ENCODE results near the gene BHLHE40. TPM values are rescaled to one million over a fixed set of nuclear protein-coding genes. Genes with fewer than 3 reads are reported as not detected.

BHLHE40 gene
- polyA plus RNA-seq, 1 donor from 2014 or later = not detected

DNA sequence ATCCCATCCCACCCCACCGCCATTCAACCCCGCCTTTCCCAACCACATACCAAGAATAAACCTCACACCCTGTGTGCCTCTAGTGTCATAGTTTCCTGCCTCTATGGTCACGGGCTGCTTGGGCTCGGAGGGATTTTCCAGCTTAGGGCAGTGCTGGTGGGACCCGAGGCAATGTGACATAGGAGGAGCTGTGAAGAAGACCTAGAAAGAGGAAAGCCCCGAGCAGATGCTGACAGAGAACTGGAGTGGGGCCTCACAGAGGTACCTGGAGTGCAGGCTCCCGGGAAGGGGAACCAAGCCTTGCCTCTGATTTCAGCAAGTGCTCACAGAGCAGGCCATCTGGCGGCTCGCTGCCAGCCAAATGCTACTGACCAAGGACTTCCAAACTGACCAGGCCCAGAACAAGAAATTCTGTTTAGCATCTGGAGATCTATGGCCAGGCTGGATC lies 27.5 kb downstream of the BHLHE40 start:
- Histone ChIP-seq H4K20me1 (ENCODE audit: insufficient read depth) (no peaks in the 10 kb centered on the region), H3K9ac (ENCODE audit: low read length) (no peak overlapping the region), H3F3A (ENCODE audit: insufficient read depth, low read length, poor library complexity, severe bottlenecking) (no peaks in the 10 kb centered on the region), H3K4me2 (ENCODE audit: low read length) (no peak overlapping the region), H3K79me2 (replicated peaks; ENCODE audit: insufficient read depth, low read length) (no peaks in the 10 kb centered on the region), H3K36me3 (ENCODE audit: insufficient read depth, low read length) (no peaks in the 10 kb centered on the region), H2AFZ (ENCODE audit: low read depth, low read length) (no peak overlapping the region), H3K9me2 (ENCODE audit: insufficient read depth, low read length) (no peaks in the 10 kb centered on the region), H3K4me3 (ENCODE audit: low read length) (no peak overlapping the region), H3K9me3 (ENCODE audit: low read length) (no peaks in the 10 kb centered on the region), H3K27me3 (ENCODE audit: insufficient read depth, low read depth, low read length) (no peaks in the 10 kb centered on the region), H3K27ac (ENCODE audit: low read length) (no peak overlapping the region)
- TF ChIP-seq, protein P1, sequence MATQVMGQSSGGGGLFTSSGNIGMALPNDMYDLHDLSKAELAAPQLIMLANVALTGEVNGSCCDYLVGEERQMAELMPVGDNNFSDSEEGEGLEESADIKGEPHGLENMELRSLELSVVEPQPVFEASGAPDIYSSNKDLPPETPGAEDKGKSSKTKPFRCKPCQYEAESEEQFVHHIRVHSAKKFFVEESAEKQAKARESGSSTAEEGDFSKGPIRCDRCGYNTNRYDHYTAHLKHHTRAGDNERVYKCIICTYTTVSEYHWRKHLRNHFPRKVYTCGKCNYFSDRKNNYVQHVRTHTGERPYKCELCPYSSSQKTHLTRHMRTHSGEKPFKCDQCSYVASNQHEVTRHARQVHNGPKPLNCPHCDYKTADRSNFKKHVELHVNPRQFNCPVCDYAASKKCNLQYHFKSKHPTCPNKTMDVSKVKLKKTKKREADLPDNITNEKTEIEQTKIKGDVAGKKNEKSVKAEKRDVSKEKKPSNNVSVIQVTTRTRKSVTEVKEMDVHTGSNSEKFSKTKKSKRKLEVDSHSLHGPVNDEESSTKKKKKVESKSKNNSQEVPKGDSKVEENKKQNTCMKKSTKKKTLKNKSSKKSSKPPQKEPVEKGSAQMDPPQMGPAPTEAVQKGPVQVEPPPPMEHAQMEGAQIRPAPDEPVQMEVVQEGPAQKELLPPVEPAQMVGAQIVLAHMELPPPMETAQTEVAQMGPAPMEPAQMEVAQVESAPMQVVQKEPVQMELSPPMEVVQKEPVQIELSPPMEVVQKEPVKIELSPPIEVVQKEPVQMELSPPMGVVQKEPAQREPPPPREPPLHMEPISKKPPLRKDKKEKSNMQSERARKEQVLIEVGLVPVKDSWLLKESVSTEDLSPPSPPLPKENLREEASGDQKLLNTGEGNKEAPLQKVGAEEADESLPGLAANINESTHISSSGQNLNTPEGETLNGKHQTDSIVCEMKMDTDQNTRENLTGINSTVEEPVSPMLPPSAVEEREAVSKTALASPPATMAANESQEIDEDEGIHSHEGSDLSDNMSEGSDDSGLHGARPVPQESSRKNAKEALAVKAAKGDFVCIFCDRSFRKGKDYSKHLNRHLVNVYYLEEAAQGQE (IDR thresholded peaks at IDR 0.05; ENCODE audit: borderline replicate concordance) = no peak
- TF ChIP-seq, protein P2, sequence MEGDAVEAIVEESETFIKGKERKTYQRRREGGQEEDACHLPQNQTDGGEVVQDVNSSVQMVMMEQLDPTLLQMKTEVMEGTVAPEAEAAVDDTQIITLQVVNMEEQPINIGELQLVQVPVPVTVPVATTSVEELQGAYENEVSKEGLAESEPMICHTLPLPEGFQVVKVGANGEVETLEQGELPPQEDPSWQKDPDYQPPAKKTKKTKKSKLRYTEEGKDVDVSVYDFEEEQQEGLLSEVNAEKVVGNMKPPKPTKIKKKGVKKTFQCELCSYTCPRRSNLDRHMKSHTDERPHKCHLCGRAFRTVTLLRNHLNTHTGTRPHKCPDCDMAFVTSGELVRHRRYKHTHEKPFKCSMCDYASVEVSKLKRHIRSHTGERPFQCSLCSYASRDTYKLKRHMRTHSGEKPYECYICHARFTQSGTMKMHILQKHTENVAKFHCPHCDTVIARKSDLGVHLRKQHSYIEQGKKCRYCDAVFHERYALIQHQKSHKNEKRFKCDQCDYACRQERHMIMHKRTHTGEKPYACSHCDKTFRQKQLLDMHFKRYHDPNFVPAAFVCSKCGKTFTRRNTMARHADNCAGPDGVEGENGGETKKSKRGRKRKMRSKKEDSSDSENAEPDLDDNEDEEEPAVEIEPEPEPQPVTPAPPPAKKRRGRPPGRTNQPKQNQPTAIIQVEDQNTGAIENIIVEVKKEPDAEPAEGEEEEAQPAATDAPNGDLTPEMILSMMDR (IDR thresholded peaks at IDR 0.05; ENCODE audit: poor library complexity, severe bottlenecking) = no peak
- no peak for TF ChIP-seq EP300 (conservative IDR thresholded peaks at IDR 0.05; ENCODE audit: poor library complexity, severe bottlenecking)

DNA sequence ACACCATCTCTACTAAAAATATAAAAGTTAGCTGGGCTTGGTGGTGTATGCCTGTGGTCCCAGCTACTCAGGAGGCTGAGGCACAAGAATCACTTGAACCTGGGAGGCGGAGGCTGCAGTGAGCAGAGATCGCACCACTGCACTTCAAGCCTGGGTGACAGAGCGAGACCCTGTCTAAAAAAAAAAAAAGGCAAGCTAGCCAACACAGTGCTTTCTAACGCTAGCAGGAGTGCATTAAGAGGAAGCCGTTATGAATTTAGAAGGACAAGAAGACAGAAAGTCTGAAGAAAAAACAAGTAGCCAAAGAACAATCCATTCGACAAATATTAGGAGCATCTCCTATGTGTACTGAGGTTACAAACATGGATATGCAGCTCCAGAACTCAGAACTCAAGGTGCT lies 28.6 kb downstream of the BHLHE40 start:
- TF ChIP-seq EP300 (conservative IDR thresholded peaks at IDR 0.05; ENCODE audit: poor library complexity, severe bottlenecking) (no peak), RAD21 (conservative IDR thresholded peaks at IDR 0.05) (no peak), TAF1 (IDR thresholded peaks at IDR 0.05; ENCODE audit: low read depth) (no peak), POLR2AphosphoS5 (IDR thresholded peaks at IDR 0.05) (no peak), EZH2 (IDR thresholded peaks at IDR 0.05; ENCODE audit: borderline replicate concordance, insufficient read depth, low read length, poor library complexity, severe bottlenecking) (no peak), MXI1 (conservative IDR thresholded peaks at IDR 0.05; ENCODE audit: poor library complexity, severe bottlenecking) (no peak), SMC3 (conservative IDR thresholded peaks at IDR 0.05; ENCODE audit: poor library complexity) (no peak)
- TF ChIP-seq, protein P1 (IDR thresholded peaks at IDR 0.05; ENCODE audit: borderline replicate concordance) = no peak
- TF ChIP-seq, protein P2 (IDR thresholded peaks at IDR 0.05; ENCODE audit: poor library complexity, severe bottlenecking) = no peak
- Histone ChIP-seq H3K9me3 (ENCODE audit: low read length) (no peaks in the 10 kb centered on the region), H2AFZ (ENCODE audit: low read depth, low read length) (no peak overlapping the region), H3K27me3 (ENCODE audit: insufficient read depth, low read depth, low read length) (no peaks in the 10 kb centered on the region), H3K9me2 (ENCODE audit: insufficient read depth, low read length) (no peaks in the 10 kb centered on the region), H3K4me3 (ENCODE audit: low read length) (no peak overlapping the region), H3K27ac (ENCODE audit: low read length) (no peak overlapping the region), H3K9ac (ENCODE audit: low read length) (no peak overlapping the region), H3K79me2 (replicated peaks; ENCODE audit: insufficient read depth, low read length) (no peaks in the 10 kb centered on the region), H4K20me1 (ENCODE audit: insufficient read depth) (no peaks in the 10 kb centered on the region), H3K4me2 (ENCODE audit: low read length) (no peak overlapping the region), H3K36me3 (ENCODE audit: insufficient read depth, low read length) (no peaks in the 10 kb centered on the region), H3F3A (ENCODE audit: insufficient read depth, low read length, poor library complexity, severe bottlenecking) (no peaks in the 10 kb centered on the region)

Measured in neural cell (in vitro differentiated cells).